ENCODE measurements around the gene NUP37. TPM values are rescaled to one million over a fixed set of nuclear protein-coding genes. Genes with fewer than 3 reads are reported as not detected.
A peak's percentile ranks its signal among the peaks of the same experiment; 100 is the strongest.

The NUP37 gene
- total and polyA plus RNA-seq, 2 experiments from 2014 or later = 68.7 to 79.4 TPM

- TF ChIP-seq REST (IDR thresholded peaks at IDR 0.05; ENCODE audit: unreplicated experiment) = no peak
- TF ChIP-seq NANOG (IDR thresholded peaks at IDR 0.05; ENCODE audit: borderline replicate concordance) = no peak
- TF ChIP-seq EZH2phosphoT487 (IDR thresholded peaks at IDR 0.05; ENCODE audit: unreplicated experiment) = no peak
These were observed 50.2 kb downstream of the NUP37 start (continued) for GRCh38 chr12:102069707-102070106.

GRCh38 chr12:102067574-102068258, 52.2 kb downstream of the NUP37 start:
- TF ChIP-seq, protein P1, sequence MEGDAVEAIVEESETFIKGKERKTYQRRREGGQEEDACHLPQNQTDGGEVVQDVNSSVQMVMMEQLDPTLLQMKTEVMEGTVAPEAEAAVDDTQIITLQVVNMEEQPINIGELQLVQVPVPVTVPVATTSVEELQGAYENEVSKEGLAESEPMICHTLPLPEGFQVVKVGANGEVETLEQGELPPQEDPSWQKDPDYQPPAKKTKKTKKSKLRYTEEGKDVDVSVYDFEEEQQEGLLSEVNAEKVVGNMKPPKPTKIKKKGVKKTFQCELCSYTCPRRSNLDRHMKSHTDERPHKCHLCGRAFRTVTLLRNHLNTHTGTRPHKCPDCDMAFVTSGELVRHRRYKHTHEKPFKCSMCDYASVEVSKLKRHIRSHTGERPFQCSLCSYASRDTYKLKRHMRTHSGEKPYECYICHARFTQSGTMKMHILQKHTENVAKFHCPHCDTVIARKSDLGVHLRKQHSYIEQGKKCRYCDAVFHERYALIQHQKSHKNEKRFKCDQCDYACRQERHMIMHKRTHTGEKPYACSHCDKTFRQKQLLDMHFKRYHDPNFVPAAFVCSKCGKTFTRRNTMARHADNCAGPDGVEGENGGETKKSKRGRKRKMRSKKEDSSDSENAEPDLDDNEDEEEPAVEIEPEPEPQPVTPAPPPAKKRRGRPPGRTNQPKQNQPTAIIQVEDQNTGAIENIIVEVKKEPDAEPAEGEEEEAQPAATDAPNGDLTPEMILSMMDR (conservative IDR thresholded peaks at IDR 0.05; ENCODE audit: low read depth in 2 of 2) = no peak
- TF ChIP-seq ZNF331 (CRISPR knock-in tag; IDR thresholded peaks at IDR 0.05; ENCODE audit: low read depth) = no peak
- Histone ChIP-seq H3K79me2 (replicated peaks; ENCODE audit: insufficient read depth) (no peaks in the 10 kb centered on the region), H3K27ac (ENCODE audit: low read depth) (no peak overlapping the region), H3K4me3 (no peak overlapping the region), H3K4me1 (ENCODE audit: insufficient read depth) (no peaks in the 10 kb centered on the region; the same call in 1 of the 2 replicates), H4K20me1 (replicated peaks; ENCODE audit: insufficient read depth) (no peaks in the 10 kb centered on the region), H3K27me3 (ENCODE audit: insufficient read depth) (no peaks in the 10 kb centered on the region), H3F3A (replicated peaks; ENCODE audit: low read depth) (no peaks in the 10 kb centered on the region), H3K9me2 (ENCODE audit: insufficient read depth) (0 out of 2 replicates have a peak, but pooled peaks cover 4% of the 10 kb centered on the region), H3K36me3 (ENCODE audit: insufficient read depth) (no peaks in the 10 kb centered on the region), H3K4me2 (no peak overlapping the region), H2AFZ (no peak overlapping the region)
- ATAC-seq (no peak), DNase-seq (ENCODE audit: low spot score) (no peak)
- H3K36me3 Mint-ChIP-seq (ENCODE audit: low read depth) = no peaks in the 10 kb centered on the region
- H3K4me3 Mint-ChIP-seq = no peak overlapping the region
- no peaks in the 10 kb centered on the region for H3K9me3 Mint-ChIP-seq
- peaks cover 2% of the 10 kb centered on the region for H3K27me3 Mint-ChIP-seq (ENCODE audit: insufficient read depth, low read depth, poor library complexity)
- no peaks in the 10 kb centered on the region for H3K4me1 Mint-ChIP-seq
- peak overlapping the region; percentile 1; the same call in 1 of the 2 replicates for H3K27ac Mint-ChIP-seq

- no peak for ATAC-seq
- H3K27me3 Mint-ChIP-seq (ENCODE audit: insufficient read depth, low read depth, poor library complexity) = peaks cover 2% of the 10 kb centered on the region
- TF ChIP-seq, protein P1 (conservative IDR thresholded peaks at IDR 0.05; ENCODE audit: low read depth in 2 of 2) = no peak
- TF ChIP-seq ETS1 (IDR thresholded peaks at IDR 0.05) = no peak
These were observed 55.4 kb downstream of the NUP37 start for GRCh38 chr12:102064476-102064875.

More at GRCh38 chr12:102064476-102064875, 55.4 kb downstream of the NUP37 start:
- Histone ChIP-seq H3K9me2 (ENCODE audit: insufficient read depth) (0 out of 2 replicates have a peak, but pooled peaks cover 7% of the 10 kb centered on the region), H3K4me2 (no peak overlapping the region), H3K4me3 (no peak overlapping the region), H3K36me3 (ENCODE audit: insufficient read depth) (no peaks in the 10 kb centered on the region), H4K20me1 (replicated peaks; ENCODE audit: insufficient read depth) (no peaks in the 10 kb centered on the region), H3K79me2 (replicated peaks; ENCODE audit: insufficient read depth) (no peaks in the 10 kb centered on the region), H2AFZ (no peak overlapping the region), H3F3A (replicated peaks; ENCODE audit: low read depth) (no peaks in the 10 kb centered on the region), H3K4me1 (ENCODE audit: insufficient read depth) (peaks cover 5% of the 10 kb centered on the region), H3K27me3 (ENCODE audit: insufficient read depth) (no peaks in the 10 kb centered on the region), H3K27ac (ENCODE audit: low read depth) (no peak overlapping the region)
- Mint-ChIP-seq H3K36me3 (ENCODE audit: low read depth) (no peaks in the 10 kb centered on the region), H3K9me3 (no peaks in the 10 kb centered on the region), H3K27ac (no peak overlapping the region), H3K4me1 (no peaks in the 10 kb centered on the region), H3K4me3 (no peak overlapping the region)
- DNase-seq (ENCODE audit: low spot score) = no peak
